GM13977 (cell line): Measurements from ENCODE around the gene NKAIN4.

Experiments used
- DNase-seq: peaks from one replicate; pipeline ENCODE4 v3.0.0; 2012; ENCODE audit warnings: low spot score
- CTCF ChIP-seq: IDR thresholded peaks from 2 replicates; pipeline ENCODE4 v1.5.1; 2012; ENCODE audit warnings: mild to moderate bottlenecking, control low read depth; ENCODE audit not compliant: insufficient read depth; ENCODE audit errors: extremely low read depth, missing control alignments
- in situ Hi-C: fragments of 300-500 bp; cut with MboI; formaldehyde crosslinking; loops from one replicate; pipeline ENCODE4 v1.12.0; 2022; ENCODE audit warnings: low sequenced_read_pairs, low pct_unique_long_range_greater_than_20kb, mixed read lengths, inconsistent platforms; ENCODE audit not compliant: unreplicated experiment

Gene NKAIN4

GRCh38 chr20:63246490-63247288, 7.6 kb downstream of the NKAIN4 start:
- no peak for DNase-seq
- no peak for TF ChIP-seq CTCF

GRCh38 chr20:63244468-63244867, 9.8 kb downstream of the NKAIN4 start:
- DNase-seq: no peak
- no peak for TF ChIP-seq CTCF
- in situ Hi-C loops: loop anchor here (25.0 kb wide), 1 partner anchor 93 kb away; no protein-coding TSS in a partner anchor

More at GRCh38 chr20:63246490-63247288, 7.6 kb downstream of the NKAIN4 start:
- in situ Hi-C loops: loop anchor here (25.0 kb wide), 1 partner anchor 91 kb away; no protein-coding TSS in a partner anchor

GRCh38 chr20:63243604-63244247, 10.5 kb downstream of the NKAIN4 start:
- DNase-seq: no peak
- no peak for TF ChIP-seq CTCF
- in situ Hi-C loops: loop anchor here (25.0 kb wide), 1 partner anchor 94 kb away; no protein-coding TSS in a partner anchor

- in situ Hi-C loops: loop anchor here (25.0 kb wide), 1 partner anchor 95 kb away; no protein-coding TSS in a partner anchor
- no peak for DNase-seq
- TF ChIP-seq CTCF: no peak
These were observed 11.5 kb downstream of the NKAIN4 start for GRCh38 chr20:63242736-63243135.

- in situ Hi-C loops: loop anchor here (25.0 kb wide), 1 partner anchor 96 kb away; no protein-coding TSS in a partner anchor
- TF ChIP-seq CTCF: no peak
These were observed 13.0 kb downstream of the NKAIN4 start for GRCh38 chr20:63241272-63241671.

GRCh38 chr20:63240004-63240403, 14.3 kb downstream of the NKAIN4 start:
- DNase-seq: no peak
- TF ChIP-seq CTCF: no peak
- in situ Hi-C loops: loop anchor here (25.0 kb wide), 1 partner anchor 97 kb away; no protein-coding TSS in a partner anchor

More at GRCh38 chr20:63241272-63241671, 13.0 kb downstream of the NKAIN4 start:
- no peak for DNase-seq
